Kidney epithelial cell (primary cell): ENCODE data around the gene ESAM. TPM values are rescaled to one million over a fixed set of nuclear protein-coding genes. Genes with fewer than 3 reads are reported as not detected.

ENCODE experiments used
- DNase-seq: peaks from one replicate; pipeline ENCODE4 v3.0.0-alpha.2; 2010; ENCODE audit warnings: low read depth
- H3K27me3 ChIP-seq: 2 replicates; pipeline ENCODE4 v1.6.0; 2011; ENCODE audit warnings: low read length; ENCODE audit not compliant: control insufficient read depth, insufficient read depth
- H3K36me3 ChIP-seq: 2 replicates; pipeline ENCODE4 v1.5.1; 2011; ENCODE audit warnings: low read length; ENCODE audit not compliant: control insufficient read depth, insufficient read depth
- H3K4me3 ChIP-seq: 2 replicates; pipeline ENCODE4 v1.5.1; 2011; ENCODE audit warnings: low read depth, mild to moderate bottlenecking, control low read depth, low read length
- CTCF ChIP-seq: IDR thresholded peaks from 2 replicates; pipeline ENCODE4 v1.5.1; 2011; ENCODE audit warnings: mild to moderate bottlenecking, moderate library complexity, low read length, control low read depth, inconsistent platforms; ENCODE audit not compliant: insufficient read depth, poor library complexity, severe bottlenecking
- total RNA-seq: library from RNA; depleted of rRNA; stranded (reverse); fragments of >200 nt; gene quantifications from 2 replicates; pipeline ENCODE4 v1.2.3, GENCODE V29; 2015

The ESAM gene
- total RNA-seq, 1 donor from 2014 or later = 10.4 TPM

DNA sequence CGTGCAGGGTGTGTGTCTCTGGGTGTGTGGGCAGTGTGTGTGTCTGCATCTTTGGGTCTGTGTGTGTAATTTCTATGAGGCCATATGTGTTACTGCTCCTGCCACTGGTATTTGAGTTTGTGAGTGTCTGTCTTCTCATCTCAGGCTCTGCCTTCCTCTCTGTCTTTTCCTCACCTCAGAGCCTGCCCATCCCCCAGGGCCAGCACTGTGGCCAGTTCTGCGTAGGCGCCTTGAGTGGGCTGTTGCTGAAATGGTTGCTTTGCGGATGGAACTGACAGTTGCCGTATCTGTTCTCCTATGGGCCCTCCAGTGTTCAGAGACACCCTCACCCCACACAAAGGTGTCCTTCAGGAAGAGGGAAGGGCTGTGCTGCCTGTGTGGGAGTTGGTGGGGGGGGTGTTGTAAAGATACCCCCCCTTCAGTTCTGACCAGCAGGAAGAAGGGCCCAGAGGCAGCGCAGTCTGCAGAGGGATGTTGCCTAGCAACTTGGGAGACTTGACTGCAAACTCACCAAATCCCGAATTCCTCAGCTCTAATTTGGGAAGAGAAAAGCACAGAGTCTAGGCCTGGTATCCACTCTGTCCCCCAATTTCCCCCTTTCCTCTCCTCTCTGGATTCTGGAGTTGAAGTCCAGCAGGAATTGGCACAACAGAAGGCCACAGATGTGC, 24.3 kb downstream of the ESAM start:
- no peak overlapping the region for H3K4me3 ChIP-seq
- H3K36me3 ChIP-seq = no peaks in the 10 kb centered on the region
- H3K27me3 ChIP-seq = peaks cover 35% of the 10 kb centered on the region
- no peak for DNase-seq
- no peak for TF ChIP-seq CTCF

DNA sequence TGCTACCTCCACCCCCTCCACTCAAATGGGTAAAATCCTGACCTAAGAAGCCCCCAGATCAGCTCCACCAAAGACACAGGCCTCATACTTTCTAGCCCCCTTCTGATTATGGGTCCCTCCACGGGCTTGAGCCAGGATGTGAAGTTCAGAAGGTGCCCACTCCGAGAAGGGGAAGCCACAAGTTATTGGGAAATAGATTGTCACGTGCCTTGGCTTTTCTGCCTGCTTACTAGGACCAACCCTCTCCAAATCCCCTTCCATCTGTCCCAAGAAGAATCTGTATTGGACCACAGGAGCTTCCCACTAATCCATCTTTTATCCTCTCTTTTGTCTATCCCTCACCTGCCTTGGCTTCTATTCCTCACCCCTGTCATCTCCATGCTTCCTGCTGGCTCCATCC, 25.4 kb downstream of the ESAM start:
- TF ChIP-seq CTCF = no peak
- peaks cover 34% of the 10 kb centered on the region for H3K27me3 ChIP-seq
- H3K4me3 ChIP-seq = no peak overlapping the region

DNA sequence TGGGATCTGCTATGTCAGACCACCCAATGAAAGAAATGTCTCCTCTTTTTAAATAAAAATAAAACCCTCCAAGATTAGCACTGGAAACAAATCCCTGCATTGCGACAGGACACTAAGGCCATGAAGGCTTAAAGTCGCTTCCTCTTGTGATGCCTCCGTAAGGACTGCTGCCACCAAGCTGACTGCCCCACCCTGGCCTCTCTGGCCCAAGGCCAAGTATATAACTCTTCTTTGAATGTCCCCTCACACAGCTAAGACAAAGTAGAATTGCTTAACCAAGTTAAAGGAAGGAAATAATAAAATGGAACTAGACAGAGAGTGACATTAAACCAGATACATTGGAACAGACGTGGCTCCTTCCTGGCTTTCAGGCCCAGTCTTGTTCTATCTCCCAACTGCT, 29.9 kb downstream of the ESAM start:
- H3K36me3 ChIP-seq = no peaks in the 10 kb centered on the region
- no peak for DNase-seq
- H3K4me3 ChIP-seq = no peak overlapping the region
- no peak for TF ChIP-seq CTCF
- peaks cover 8% of the 10 kb centered on the region for H3K27me3 ChIP-seq

More for the DNA sequence above, 25.4 kb downstream of the ESAM start:
- no peak for DNase-seq
- H3K36me3 ChIP-seq = no peaks in the 10 kb centered on the region

DNA sequence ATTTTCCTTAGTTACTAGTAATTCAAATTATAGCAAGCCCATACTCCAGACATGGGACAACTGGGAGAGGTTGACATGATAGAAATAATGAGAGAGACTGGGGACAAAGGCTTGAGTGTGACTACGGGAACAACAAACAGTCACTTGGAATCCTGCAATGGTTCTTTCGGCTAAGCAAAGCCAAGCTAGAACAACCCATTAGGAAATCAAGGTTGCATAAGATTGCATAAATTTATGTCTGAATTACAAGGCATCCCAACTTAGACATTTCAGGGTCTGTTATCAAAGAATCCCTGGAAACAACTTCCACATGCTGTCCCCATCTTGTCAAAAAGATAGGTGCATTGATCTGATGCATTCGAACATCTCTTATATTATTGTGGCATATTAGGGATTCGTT, 32.5 kb downstream of the ESAM start:
- TF ChIP-seq CTCF = no peak
- Histone ChIP-seq H3K36me3 (no peaks in the 10 kb centered on the region), H3K27me3 (peaks cover 2% of the 10 kb centered on the region), H3K4me3 (no peak overlapping the region)
- DNase-seq = no peak

DNA sequence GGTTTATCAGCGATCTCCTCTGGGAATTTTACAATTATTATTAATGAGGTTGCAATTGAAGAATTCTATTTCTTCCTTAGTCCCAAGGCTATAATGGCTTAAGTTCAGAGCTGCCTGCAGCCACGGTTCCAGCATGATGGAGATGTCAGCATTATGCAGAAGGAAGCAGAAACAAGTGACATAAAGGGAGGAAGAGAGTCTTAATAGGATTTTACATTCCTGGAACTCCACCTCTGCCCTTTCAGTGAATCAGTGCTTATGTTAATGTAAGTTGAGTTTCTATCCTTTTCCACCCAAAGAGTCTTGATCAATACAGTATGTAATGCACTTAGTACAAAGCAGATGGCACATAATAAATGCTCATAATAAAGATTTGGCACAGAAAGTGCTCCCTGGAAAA, 34.0 kb downstream of the ESAM start:
- TF ChIP-seq CTCF = no peak
- H3K27me3 ChIP-seq = peaks cover 2% of the 10 kb centered on the region
- DNase-seq = no peak
- H3K36me3 ChIP-seq = no peaks in the 10 kb centered on the region
- no peak overlapping the region for H3K4me3 ChIP-seq

- peaks cover 2% of the 10 kb centered on the region for H3K27me3 ChIP-seq
- no peak for TF ChIP-seq CTCF
- no peak for DNase-seq
Measured at GRCh38 chr11:124727474-124727873, 34.6 kb downstream of the ESAM start.

More at GRCh38 chr11:124727474-124727873, 34.6 kb downstream of the ESAM start:
- Histone ChIP-seq H3K36me3 (no peaks in the 10 kb centered on the region), H3K4me3 (no peak overlapping the region)
